ENCODE data around the gene GPR135. TPM values are rescaled to one million over a fixed set of nuclear protein-coding genes. Genes with fewer than 3 reads are reported as not detected.

GPR135 gene
- total RNA-seq, 2 experiments from 2014 or later, result 0.51 to 0.74 TPM

- no peaks in the 10 kb centered on the region for H3K27me3 Mint-ChIP-seq
- peak overlapping the region; percentile 92 for H3K4me3 Mint-ChIP-seq
- CTCF ChIA-PET, result interaction anchor here (0.9 to 2.6 kb wide), 9 partner anchors 11 to 360 kb away, joined by 3 to 17 read pairs (median 5); partner anchors contain the start of genes CCDC175, DAAM1 and GPR135
- intact Hi-C loops (cut with micrococcal nuclease), result loop anchor here (1.0 to 10.0 kb wide), 6 partner anchors 19 to 760 kb away; partner anchors contain the start of genes DAAM1, DHRS7, GPR135 and PCNX4
- H3K36me3 Mint-ChIP-seq, result peaks cover 18% of the 10 kb centered on the region
- H3K9me3 Mint-ChIP-seq, result no peaks in the 10 kb centered on the region
- H3K4me1 Mint-ChIP-seq (ENCODE audit: low read depth), result peaks cover 58% of the 10 kb centered on the region
- peak overlapping the region; percentile 86 for H3K27ac Mint-ChIP-seq
- DNase-seq, result no peak
- POLR2A ChIA-PET, result interaction anchor here (0.9 to 1.9 kb wide), 7 partner anchors 10 to 1057 kb away, joined by 4 to 23 read pairs (median 7); partner anchors contain the start of genes DAAM1, GPR135, KIAA0586 and PPM1A
These were observed 19.5 kb upstream of the GPR135 start for GRCh38 chr14:59484639-59485175.

GRCh38 chr14:59483819-59484638 is 18.8 kb upstream of the GPR135 start, which contains the start of the genes JKAMP and L3HYPDH:
TSS of gene JKAMP (plus strand) at chr14:59484517. CDS start at chr14:59484590, 73 bp downstream.
TSS of gene L3HYPDH (minus strand) at chr14:59484408. CDS start at chr14:59484316, 92 bp downstream.
- ChIA-PET CTCF (interaction anchor here (0.9 to 2.6 kb wide), 10 partner anchors 11 to 359 kb away, joined by 3 to 17 read pairs (median 5); partner anchors contain the start of genes CCDC175, DAAM1 and GPR135), POLR2A (interaction anchor here (0.9 to 1.9 kb wide), 8 partner anchors 9 to 1057 kb away, joined by 3 to 23 read pairs (median 6); partner anchors contain the start of genes CCDC175, DAAM1, GPR135 and KIAA0586)
- H3K9me3 Mint-ChIP-seq, result no peaks in the 10 kb centered on the region
- peaks cover 56% of the 10 kb centered on the region for H3K4me1 Mint-ChIP-seq (ENCODE audit: low read depth)
- peak within 1 kb of the TSS; percentile 86 for H3K27ac Mint-ChIP-seq
- H3K27me3 Mint-ChIP-seq, result no peaks in the 10 kb centered on the region
- intact Hi-C loops (cut with micrococcal nuclease), result loop anchor here (1.0 to 10.0 kb wide), 7 partner anchors 19 to 1055 kb away; partner anchors contain the start of genes DAAM1, DHRS7, GPR135 and PCNX4
- H3K36me3 Mint-ChIP-seq, result peaks cover 13% of the 10 kb centered on the region
- peak within 1 kb of the TSS; percentile 92 for H3K4me3 Mint-ChIP-seq
- DNase-seq, result peak; percentile 98

GRCh38 chr14:59483363-59483762 is 18.2 kb upstream of the GPR135 start:
- no peaks in the 10 kb centered on the region for H3K9me3 Mint-ChIP-seq
- H3K4me1 Mint-ChIP-seq (ENCODE audit: low read depth), result peaks cover 52% of the 10 kb centered on the region
- ChIA-PET POLR2A (interaction anchor here (1.0 to 1.9 kb wide), 7 partner anchors 9 to 1056 kb away, joined by 3 to 23 read pairs (median 7); partner anchors contain the start of genes CCDC175, DAAM1, GPR135 and KIAA0586), CTCF (interaction anchor here (1.0 to 2.6 kb wide), 6 partner anchors 13 to 358 kb away, joined by 3 to 17 read pairs (median 6); partner anchors contain the start of genes CCDC175, DAAM1 and GPR135)
- intact Hi-C loops (cut with micrococcal nuclease), result loop anchor here (2.0 to 10.0 kb wide), 4 partner anchors 481 to 1055 kb away; partner anchors contain the start of genes DHRS7 and PPM1A
- no peaks in the 10 kb centered on the region for H3K27me3 Mint-ChIP-seq
- no peak for DNase-seq
- peaks cover 12% of the 10 kb centered on the region for H3K36me3 Mint-ChIP-seq
- H3K27ac Mint-ChIP-seq, result no peak overlapping the region
- peak overlapping the region; percentile 92 for H3K4me3 Mint-ChIP-seq

- H3K4me1 Mint-ChIP-seq (ENCODE audit: low read depth), result peaks cover 50% of the 10 kb centered on the region
- no peak for DNase-seq
- no peak overlapping the region for H3K27ac Mint-ChIP-seq
- intact Hi-C loops (cut with micrococcal nuclease), result loop anchor here (2.0 to 10.0 kb wide), 4 partner anchors 482 to 1054 kb away; partner anchors contain the start of genes DHRS7 and PPM1A
- H3K36me3 Mint-ChIP-seq, result peaks cover 11% of the 10 kb centered on the region
- H3K4me3 Mint-ChIP-seq, result peak overlapping the region; percentile 92
- H3K27me3 Mint-ChIP-seq, result no peaks in the 10 kb centered on the region
- no peaks in the 10 kb centered on the region for H3K9me3 Mint-ChIP-seq
- ChIA-PET CTCF (interaction anchor here (1.0 to 2.6 kb wide), 3 partner anchors 18 to 294 kb away, joined by 3 to 17 read pairs (median 6); partner anchors contain the start of genes DAAM1 and GPR135), POLR2A (interaction anchor here (1.0 to 1.9 kb wide), 3 partner anchors 19 to 293 kb away, joined by 3 to 23 read pairs (median 16); partner anchors contain the start of genes CCDC175, DAAM1 and GPR135)
These were observed 17.6 kb upstream of the GPR135 start for GRCh38 chr14:59482541-59483331.

- POLR2A ChIA-PET, result no interaction called here
- peaks cover 9% of the 10 kb centered on the region for H3K36me3 Mint-ChIP-seq
- no peaks in the 10 kb centered on the region for H3K27me3 Mint-ChIP-seq
- H3K4me3 Mint-ChIP-seq, result peak overlapping the region; percentile 92
- H3K9me3 Mint-ChIP-seq, result no peaks in the 10 kb centered on the region
- DNase-seq, result no peak
- CTCF ChIA-PET, result interaction anchor here (2.6 kb wide), 1 partner anchor 18 kb away, joined by 17 read pairs; the partner anchor contains the start of gene GPR135
- intact Hi-C loops (cut with micrococcal nuclease), result loop anchor here (2.0 to 10.0 kb wide), 4 partner anchors 483 to 1053 kb away; partner anchors contain the start of genes DHRS7 and PPM1A
- peaks cover 47% of the 10 kb centered on the region for H3K4me1 Mint-ChIP-seq (ENCODE audit: low read depth)
- no peak overlapping the region for H3K27ac Mint-ChIP-seq
These were observed 16.8 kb upstream of the GPR135 start for GRCh38 chr14:59481871-59482540.

- Mint-ChIP-seq H3K36me3 (peaks cover 9% of the 10 kb centered on the region), H3K27ac (no peak overlapping the region), H3K27me3 (no peaks in the 10 kb centered on the region), H3K4me1 (ENCODE audit: low read depth) (peaks cover 45% of the 10 kb centered on the region), H3K4me3 (no peak overlapping the region), H3K9me3 (no peaks in the 10 kb centered on the region)
- DNase-seq, result no peak
- intact Hi-C loops (cut with micrococcal nuclease), result loop anchor here (10.0 kb wide), 3 partner anchors 483 to 763 kb away; partner anchors contain the start of genes DHRS7 and PPM1A
- CTCF ChIA-PET, result no interaction called here
- POLR2A ChIA-PET, result no interaction called here
These were observed 16.2 kb upstream of the GPR135 start for GRCh38 chr14:59481407-59481806.

GRCh38 chr14:59480166-59480565 is 15.0 kb upstream of the GPR135 start:
- H3K27me3 Mint-ChIP-seq, result no peaks in the 10 kb centered on the region
- DNase-seq, result no peak
- peaks cover 9% of the 10 kb centered on the region for H3K36me3 Mint-ChIP-seq
- no peak overlapping the region for H3K4me3 Mint-ChIP-seq
- peaks cover 34% of the 10 kb centered on the region for H3K4me1 Mint-ChIP-seq (ENCODE audit: low read depth)
- ChIA-PET CTCF (interaction anchor here (1.0 kb wide), 1 partner anchor 97 kb away, joined by 3 read pairs; no protein-coding TSS in a partner anchor), POLR2A (no interaction called here)
- intact Hi-C loops (cut with micrococcal nuclease), result loop anchor here (10.0 kb wide), 3 partner anchors 485 to 765 kb away; partner anchors contain the start of genes DHRS7 and PPM1A
- H3K9me3 Mint-ChIP-seq, result no peaks in the 10 kb centered on the region
- H3K27ac Mint-ChIP-seq, result no peak overlapping the region

GRCh38 chr14:59478540-59478939 is 13.4 kb upstream of the GPR135 start:
- peaks cover 9% of the 10 kb centered on the region for H3K36me3 Mint-ChIP-seq
- H3K4me3 Mint-ChIP-seq, result no peak overlapping the region
- POLR2A ChIA-PET, result no interaction called here
- no peaks in the 10 kb centered on the region for H3K27me3 Mint-ChIP-seq
- H3K9me3 Mint-ChIP-seq, result no peaks in the 10 kb centered on the region
- CTCF ChIA-PET, result no interaction called here
- intact Hi-C loops (cut with micrococcal nuclease), result no loop called here
- no peak for DNase-seq
- no peak overlapping the region for H3K27ac Mint-ChIP-seq
- peaks cover 33% of the 10 kb centered on the region for H3K4me1 Mint-ChIP-seq (ENCODE audit: low read depth)

- no peaks in the 10 kb centered on the region for H3K27me3 Mint-ChIP-seq
- no peaks in the 10 kb centered on the region for H3K9me3 Mint-ChIP-seq
- H3K4me1 Mint-ChIP-seq (ENCODE audit: low read depth), result peaks cover 8% of the 10 kb centered on the region
- ChIA-PET POLR2A (interaction anchor here (2.1 kb wide), 1 partner anchor 8 kb away, joined by 7 read pairs; the partner anchor contains the start of genes JKAMP and L3HYPDH), CTCF (interaction anchor here (1.5 kb wide), 1 partner anchor 10 kb away, joined by 4 read pairs; the partner anchor contains the start of gene GPR135)
- H3K4me3 Mint-ChIP-seq, result no peak overlapping the region
- H3K36me3 Mint-ChIP-seq, result peaks cover 7% of the 10 kb centered on the region
- intact Hi-C loops (cut with micrococcal nuclease), result no loop called here
- H3K27ac Mint-ChIP-seq, result no peak overlapping the region
- no peak for DNase-seq
These were observed 10.5 kb upstream of the GPR135 start for GRCh38 chr14:59475709-59476108.

- POLR2A ChIA-PET, result interaction anchor here (2.1 kb wide), 1 partner anchor 10 kb away, joined by 7 read pairs; the partner anchor contains the start of genes JKAMP and L3HYPDH
- H3K4me1 Mint-ChIP-seq (ENCODE audit: low read depth), result no peaks in the 10 kb centered on the region
- DNase-seq, result no peak
These were observed 9.0 kb upstream of the GPR135 start for GRCh38 chr14:59474172-59474571.

More at GRCh38 chr14:59474172-59474571, 9.0 kb upstream of the GPR135 start:
- Mint-ChIP-seq H3K27me3 (no peaks in the 10 kb centered on the region), H3K36me3 (peaks cover 6% of the 10 kb centered on the region), H3K9me3 (no peaks in the 10 kb centered on the region), H3K27ac (no peak overlapping the region), H3K4me3 (no peak overlapping the region)
- CTCF ChIA-PET, result interaction anchor here (0.5 kb wide), 1 partner anchor 109 kb away, joined by 4 read pairs; no protein-coding TSS in a partner anchor
- intact Hi-C loops (cut with micrococcal nuclease), result no loop called here

Measured in activated CD4-positive, alpha-beta memory T cell treated with anti-CD3 and anti-CD28 coated beads for 36 hours (primary cell).